NCI-H2196 (cell line): ENCODE data around the gene UCK1.
"Not testable (repeated sequence)": the region's sequence is repeated elsewhere in the genome, so short reads cannot be mapped to it uniquely, and the experiment has no call there.

ENCODE experiments used
- DNase-seq: peaks from one replicate; lab custom pipeline; 2025; ENCODE audit not compliant: unreplicated experiment; lab: John Stamatoyannopoulos, UW

The UCK1 gene

GRCh38 chr9:131523451-131524435 is 7.3 kb downstream of the UCK1 start:
- DNase-seq, result no peak

GRCh38 chr9:131523086-131523388 is 8.0 kb downstream of the UCK1 start:
- DNase-seq, result no peak

GRCh38 chr9:131522257-131523085 is 8.6 kb downstream of the UCK1 start:
- no peak for DNase-seq

GRCh38 chr9:131521822-131522221 is 9.2 kb downstream of the UCK1 start:
- no peak for DNase-seq

GRCh38 chr9:131521203-131521602 is 9.9 kb downstream of the UCK1 start:
- DNase-seq, result no peak

GRCh38 chr9:131520503-131520902 is 10.6 kb downstream of the UCK1 start:
- DNase-seq, result no peak

GRCh38 chr9:131518553-131518952 is 12.5 kb downstream of the UCK1 start:
- no peak for DNase-seq

- DNase-seq, result no peak
Measured at GRCh38 chr9:131517761-131518190, 13.3 kb downstream of the UCK1 start.

GRCh38 chr9:131516930-131517329 is 14.1 kb downstream of the UCK1 start:
- DNase-seq, result no peak

GRCh38 chr9:131516100-131516499 is 15.0 kb downstream of the UCK1 start:
- no peak for DNase-seq

GRCh38 chr9:131515559-131516031 is 15.5 kb downstream of the UCK1 start:
- not testable (repeated sequence) for DNase-seq

- no peak for DNase-seq
Measured at GRCh38 chr9:131513177-131513576, 17.9 kb downstream of the UCK1 start.

GRCh38 chr9:131511880-131512279 is 19.2 kb downstream of the UCK1 start:
- DNase-seq, result no peak

- no peak for DNase-seq
Measured at GRCh38 chr9:131511416-131511815, 19.6 kb downstream of the UCK1 start.

- DNase-seq, result no peak
Measured at GRCh38 chr9:131505012-131505411, 26.1 kb downstream of the UCK1 start.

GRCh38 chr9:131503626-131504465 is 27.2 kb downstream of the UCK1 start:
- no peak for DNase-seq

- peak; percentile 94 for DNase-seq
Measured at GRCh38 chr9:131502781-131503625, 28.1 kb downstream of the UCK1 start, which contains the start of gene POMT1. Gene POMT1, plus strand, starts transcription at chr9:131502918. Its CDS starts 1,301 bp downstream, at chr9:131504219.

- DNase-seq, result no peak
Measured at GRCh38 chr9:131500939-131501541, 30.0 kb downstream of the UCK1 start.

GRCh38 chr9:131500377-131500776 is 30.7 kb downstream of the UCK1 start:
- DNase-seq, result no peak
